GM19193 (cell line): ENCODE measurements around the gene PPP1R37.

ENCODE experiments used
- POLR2A ChIP-seq: IDR thresholded peaks from 4 replicates; pipeline ENCODE4 v1.6.1; 2011; ENCODE audit not compliant: insufficient read depth, insufficient read length; ENCODE audit errors: extremely low read depth

Gene PPP1R37

GRCh38 chr19:45182758-45183157 is 89.8 kb downstream of the PPP1R37 start:
- TF ChIP-seq POLR2A, result no peak

- TF ChIP-seq POLR2A, result no peak
Measured at GRCh38 chr19:45184115-45184514, 91.1 kb downstream of the PPP1R37 start.

- no peak for TF ChIP-seq POLR2A
Measured at GRCh38 chr19:45186509-45187334, 93.7 kb downstream of the PPP1R37 start.

- TF ChIP-seq POLR2A, result no peak
Measured at GRCh38 chr19:45187421-45188100, 94.6 kb downstream of the PPP1R37 start.

GRCh38 chr19:45189971-45190370 is 97.0 kb downstream of the PPP1R37 start:
- TF ChIP-seq POLR2A, result no peak

GRCh38 chr19:45191375-45191774 is 98.4 kb downstream of the PPP1R37 start:
- no peak for TF ChIP-seq POLR2A

- no peak for TF ChIP-seq POLR2A
Measured at GRCh38 chr19:45195764-45196163, 102.8 kb downstream of the PPP1R37 start.
